NCI-H2107 treated with DMSO at 0.1 percent for 48 hours (cell line): ENCODE results near the gene SELL.
"Not testable (repeated sequence)": the region's sequence is repeated elsewhere in the genome, so short reads cannot be mapped to it uniquely, and the experiment has no call there.

Source experiments
- DNase-seq: peaks from one replicate; lab custom pipeline; 2025; ENCODE audit not compliant: unreplicated experiment; lab: John Stamatoyannopoulos, UW

Gene SELL

DNA sequence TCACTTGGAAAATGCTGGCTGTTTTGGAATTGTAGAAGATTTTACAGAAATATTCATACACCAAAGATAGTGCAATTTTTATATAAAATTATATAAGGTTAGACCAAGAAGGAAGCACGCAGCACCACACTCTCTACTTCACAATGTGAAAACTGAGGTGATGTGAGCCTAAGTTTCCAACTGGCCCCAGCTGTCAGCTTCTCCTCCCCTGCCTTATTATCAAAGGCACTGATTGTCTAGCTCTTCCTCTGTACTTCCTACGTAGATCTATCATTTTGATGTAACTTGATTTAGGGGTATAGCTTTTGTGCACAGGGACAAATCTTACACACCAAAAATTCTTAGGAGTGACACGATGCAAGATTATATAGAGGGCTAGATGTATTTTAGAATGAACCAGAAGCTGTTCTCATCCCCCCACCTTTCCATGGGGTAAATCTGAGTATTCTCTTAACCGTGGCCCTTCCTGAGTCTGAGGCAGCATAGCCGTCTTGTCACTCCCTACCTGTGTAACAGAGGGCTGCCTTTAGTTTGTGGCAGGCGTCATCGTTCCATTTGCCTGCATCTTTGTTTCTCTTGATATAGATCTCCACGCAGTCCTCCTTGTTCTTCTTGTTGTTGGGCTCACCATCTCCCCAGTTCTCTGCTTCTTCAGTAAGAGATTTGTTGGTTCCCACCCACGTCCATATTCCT lies 3.4 kb downstream of the SELL start:
- DNase-seq, result no peak

DNA sequence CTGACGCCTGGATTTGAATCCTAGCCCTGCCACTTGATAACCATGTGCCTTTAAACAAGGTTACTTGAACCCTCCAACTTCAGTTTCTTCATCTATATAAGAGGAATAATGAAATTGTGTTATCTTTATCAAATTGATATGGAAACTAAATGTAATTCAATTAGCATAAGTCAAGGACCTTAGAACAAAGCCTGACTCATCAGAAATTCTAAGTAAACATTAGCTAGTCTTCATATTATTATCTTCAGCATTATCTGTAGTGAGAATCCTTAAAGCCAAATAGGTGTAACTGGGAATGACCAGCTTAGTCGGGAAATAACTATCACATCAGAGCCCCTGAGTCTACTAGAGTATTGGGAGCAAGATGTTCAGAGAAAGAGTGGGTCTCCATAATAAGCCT lies 6.6 kb downstream of the SELL start:
- no peak for DNase-seq

- no peak for DNase-seq
These were observed 10.0 kb downstream of the SELL start for GRCh38 chr1:169701261-169702005.

- DNase-seq, result no peak
These were observed 11.7 kb downstream of the SELL start for GRCh38 chr1:169699707-169700106.

DNA sequence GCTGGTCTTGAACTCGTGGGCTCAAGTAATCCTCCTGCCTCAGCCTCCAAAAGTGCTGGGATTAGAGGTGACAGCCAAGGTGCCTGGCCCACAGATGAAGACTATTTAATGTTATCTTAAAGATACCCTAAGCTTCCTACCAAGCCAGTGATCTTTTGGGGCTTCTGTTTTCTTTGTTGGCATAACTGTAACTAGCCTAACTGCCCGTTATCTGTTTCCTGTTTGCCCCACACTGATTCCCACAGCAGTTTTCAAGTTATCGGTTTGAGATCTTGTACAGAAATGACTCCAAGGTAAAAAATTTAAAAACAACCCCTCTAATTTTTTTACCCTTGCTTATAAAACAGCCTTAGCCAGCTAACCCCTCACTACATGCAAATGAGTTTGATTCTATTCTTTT lies 12.4 kb downstream of the SELL start:
- no peak for DNase-seq

DNA sequence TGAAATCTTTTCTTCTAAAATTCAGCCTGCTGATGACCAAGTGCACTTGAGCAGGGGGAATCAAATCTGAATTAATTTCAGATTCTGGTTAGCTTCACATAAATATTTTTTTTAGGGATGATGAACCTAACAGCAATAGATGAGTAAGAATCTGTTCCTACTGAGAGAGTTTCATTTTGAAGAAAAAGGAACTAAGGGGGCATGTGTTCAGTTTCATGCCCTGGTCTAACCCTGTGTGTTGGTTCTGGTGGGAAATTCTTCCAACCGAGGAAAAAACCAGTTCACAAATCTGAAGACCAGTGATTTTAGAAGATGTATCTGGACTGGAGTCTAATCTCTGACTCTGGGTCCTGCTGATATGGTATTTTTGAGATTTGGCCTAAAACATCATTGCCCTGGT lies 13.7 kb downstream of the SELL start:
- DNase-seq, result no peak

- no peak for DNase-seq
These were observed 14.9 kb downstream of the SELL start for GRCh38 chr1:169696273-169697100.

GRCh38 chr1:169694304-169695075 lies 16.9 kb downstream of the SELL start:
- no peak for DNase-seq

DNA sequence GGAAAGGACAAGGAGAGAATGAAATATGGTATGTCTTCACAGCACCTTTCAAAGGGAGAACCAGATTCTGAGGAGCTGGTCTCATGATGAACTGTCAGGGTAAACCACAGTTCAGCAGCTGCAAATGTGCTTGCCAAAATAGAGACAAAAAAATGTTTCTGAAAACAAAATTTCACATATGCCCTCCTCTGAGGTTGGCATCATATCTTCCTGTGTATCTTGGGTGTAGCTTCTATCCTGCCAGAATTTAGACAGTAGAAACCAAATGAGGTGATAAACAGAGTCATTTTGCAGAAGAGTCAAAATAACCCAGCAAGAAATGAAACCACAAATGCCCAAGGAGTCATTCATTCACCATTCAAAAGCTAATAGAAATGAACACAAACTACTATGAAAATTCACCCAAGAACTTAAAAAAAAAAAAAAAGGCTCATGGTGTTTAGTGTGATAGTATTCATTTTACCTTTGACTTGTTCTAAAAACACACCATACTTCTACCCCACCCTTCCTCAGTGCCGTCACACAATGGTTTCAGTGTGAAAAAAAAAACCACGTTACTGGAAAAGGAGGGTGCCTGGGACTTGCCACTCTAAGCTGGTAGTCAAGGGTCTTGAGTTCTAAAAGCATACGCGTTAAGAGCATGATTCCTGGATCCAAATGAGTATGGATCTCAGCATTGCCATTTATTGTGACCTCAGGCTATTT lies 18.5 kb downstream of the SELL start:
- DNase-seq, result no peak

GRCh38 chr1:169690489-169690888 lies 20.9 kb downstream of the SELL start:
- no peak for DNase-seq

- no peak for DNase-seq
These were observed 22.0 kb downstream of the SELL start for GRCh38 chr1:169689395-169689794.

GRCh38 chr1:169688377-169688776 lies 23.0 kb downstream of the SELL start:
- not testable (repeated sequence) for DNase-seq

DNA sequence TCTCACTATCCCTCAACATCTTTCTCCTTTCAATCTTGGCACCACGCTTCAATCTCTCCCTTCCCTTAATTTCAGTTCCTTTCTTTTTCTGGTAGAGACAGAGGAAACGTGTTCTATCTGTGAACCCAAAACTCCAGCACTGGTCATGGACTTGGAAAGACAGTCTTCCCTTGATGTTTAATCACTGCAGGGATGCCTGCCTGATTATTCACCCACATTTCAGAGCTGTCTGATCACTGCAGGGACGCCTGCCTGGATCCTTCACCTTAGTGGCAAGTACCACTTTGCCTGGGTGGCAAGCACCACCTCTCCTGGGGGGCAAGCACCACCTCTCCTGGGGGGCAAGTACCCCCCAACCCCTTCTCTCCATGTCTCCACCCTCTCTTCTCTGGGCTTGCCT lies 27.8 kb downstream of the SELL start:
- DNase-seq, result no peak

DNA sequence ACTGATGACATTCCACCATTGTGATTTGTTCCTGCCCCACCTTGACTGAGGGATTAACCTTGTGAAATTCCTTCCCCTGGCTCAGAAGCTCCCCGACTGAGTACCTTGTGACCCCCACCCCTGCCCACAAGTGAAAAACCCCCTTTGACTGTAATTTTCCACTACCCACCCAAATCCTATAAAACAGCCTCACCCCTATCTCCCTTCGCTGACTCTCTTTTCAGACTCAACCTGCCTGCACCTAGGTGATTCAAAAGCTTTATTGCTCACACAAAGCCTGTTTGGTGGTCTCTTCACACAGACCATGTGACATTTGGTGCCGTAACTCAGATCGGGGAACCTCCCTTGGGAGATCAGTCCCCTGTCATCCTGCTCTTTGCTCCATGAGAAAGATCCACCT lies 28.3 kb downstream of the SELL start:
- DNase-seq, result not testable (repeated sequence)

- DNase-seq, result peak; percentile 74
These were observed 29.3 kb downstream of the SELL start for GRCh38 chr1:169682071-169682470.

- no peak for DNase-seq
These were observed 30.3 kb downstream of the SELL start for GRCh38 chr1:169681140-169681539.

DNA sequence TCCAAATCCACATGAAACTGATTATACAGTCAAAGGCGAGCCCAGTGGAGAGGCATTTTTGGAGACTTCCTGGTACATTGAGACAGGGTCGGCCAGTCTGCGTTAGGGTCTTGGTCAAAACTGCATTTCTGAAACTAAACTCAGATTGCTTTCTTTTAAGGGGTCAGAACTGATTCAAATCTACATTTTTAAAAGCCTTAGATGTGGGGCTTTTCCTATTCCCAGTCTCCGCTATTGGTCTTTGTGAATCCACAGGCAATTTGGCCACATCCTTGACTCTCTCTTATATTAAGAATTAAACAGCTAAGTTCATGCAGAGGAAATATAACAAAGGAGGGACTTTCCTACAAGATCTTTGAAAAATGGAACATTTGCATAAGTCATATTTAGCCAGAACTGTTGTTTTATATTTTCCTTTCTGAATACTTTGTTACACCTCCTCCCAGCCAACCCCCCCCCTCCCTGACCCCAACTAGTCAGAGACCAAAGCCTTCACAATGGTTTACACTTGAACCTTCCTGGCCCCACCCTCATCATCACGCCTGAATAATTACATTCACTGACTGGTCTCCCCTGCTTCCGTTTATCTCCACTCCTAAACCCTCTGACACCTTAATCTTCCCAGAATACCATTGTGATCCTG lies 30.9 kb downstream of the SELL start:
- no peak for DNase-seq

DNA sequence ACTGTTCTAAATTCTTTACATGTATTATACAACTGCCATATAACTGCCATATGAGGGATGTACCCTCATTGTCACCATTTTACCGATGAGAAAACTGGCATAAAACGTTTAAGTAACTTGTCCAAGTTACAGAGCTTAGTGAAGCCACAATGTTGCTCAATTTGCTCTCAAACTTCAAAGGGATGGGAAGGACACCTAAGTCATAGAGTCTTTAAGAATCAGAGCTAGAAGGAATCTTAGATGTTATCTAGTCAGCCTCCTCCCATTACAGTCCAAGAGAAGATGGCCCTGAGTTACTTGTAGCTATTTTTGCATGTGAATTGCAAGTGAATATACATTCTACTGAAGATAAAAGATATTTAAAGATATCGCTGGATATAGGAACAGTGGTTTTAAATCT lies 31.7 kb downstream of the SELL start:
- no peak for DNase-seq

DNA sequence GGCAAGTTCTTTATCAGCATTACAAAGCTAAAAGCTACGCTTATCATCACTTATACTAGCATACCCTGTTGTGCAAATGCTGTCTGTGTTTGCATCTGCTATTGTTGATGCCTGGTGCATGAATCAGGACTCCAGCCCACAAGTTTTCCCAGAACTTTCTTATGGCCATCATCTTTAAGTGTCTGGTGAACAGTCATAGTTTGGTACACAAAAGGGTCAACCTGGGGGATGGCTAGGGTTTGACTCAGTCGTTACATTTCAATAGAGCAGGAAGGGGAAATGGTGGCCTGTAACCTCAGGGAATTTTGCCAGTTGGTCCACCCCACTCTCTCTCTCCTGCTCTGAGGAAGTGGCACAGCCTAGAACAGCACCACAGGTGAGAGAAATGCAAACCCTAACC lies 35.4 kb downstream of the SELL start:
- DNase-seq, result no peak

- no peak for DNase-seq
These were observed 40.6 kb downstream of the SELL start for GRCh38 chr1:169670836-169671235.
